ENCODE data around the gene DHX9.
A peak's percentile ranks its signal among the peaks of the same experiment; 100 is the strongest.

The DHX9 gene

GRCh38 chr1:182839209-182840066 is at the start of gene DHX9:
DHX9 (plus strand) TSS chr1:182839347; CDS start chr1:182842567, 3,220 bp downstream.
- peak; percentile 91 for DNase-seq

DNA sequence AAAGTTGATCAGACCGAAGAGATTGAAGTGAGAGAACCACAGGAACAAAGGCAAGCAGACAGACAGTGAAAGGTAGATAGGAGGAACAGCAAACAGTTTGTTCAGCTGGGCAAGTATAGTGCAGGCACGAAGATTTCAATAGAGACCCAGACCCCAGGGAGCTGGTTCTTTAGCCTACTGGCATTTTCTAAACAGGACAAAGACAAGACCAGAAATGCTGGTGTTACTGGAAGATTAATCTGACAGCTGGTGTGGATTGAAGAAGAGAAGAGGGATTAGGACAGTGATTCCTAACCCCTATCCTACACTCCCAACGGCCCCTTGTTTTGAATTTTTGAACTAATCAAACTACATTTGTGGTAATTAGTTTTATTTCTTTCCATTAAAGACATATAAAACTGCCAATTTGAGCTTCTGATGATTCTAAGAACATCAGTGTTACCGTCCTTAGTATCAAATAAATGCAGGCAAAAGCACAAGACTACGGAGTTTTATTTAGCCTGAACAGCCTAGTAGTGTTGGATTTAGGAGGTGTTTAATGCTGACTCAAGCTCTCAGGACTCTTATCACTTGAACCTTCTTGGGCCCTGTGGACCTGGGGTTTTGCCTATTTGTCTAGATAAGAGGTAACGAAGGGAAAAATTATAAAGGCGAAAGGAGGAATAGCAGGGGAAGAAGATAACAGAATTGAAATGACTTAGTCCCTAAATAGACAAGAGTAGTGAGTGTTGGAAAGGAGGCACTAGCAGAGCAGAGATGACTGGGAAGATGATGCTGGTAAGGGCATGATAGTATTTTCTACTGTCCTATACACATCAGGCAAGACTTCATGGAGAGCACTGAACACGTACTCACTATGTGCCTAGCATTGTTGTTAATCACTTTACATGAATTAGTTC is 47.6 kb upstream of the DHX9 start:
- DNase-seq: no peak

DNA sequence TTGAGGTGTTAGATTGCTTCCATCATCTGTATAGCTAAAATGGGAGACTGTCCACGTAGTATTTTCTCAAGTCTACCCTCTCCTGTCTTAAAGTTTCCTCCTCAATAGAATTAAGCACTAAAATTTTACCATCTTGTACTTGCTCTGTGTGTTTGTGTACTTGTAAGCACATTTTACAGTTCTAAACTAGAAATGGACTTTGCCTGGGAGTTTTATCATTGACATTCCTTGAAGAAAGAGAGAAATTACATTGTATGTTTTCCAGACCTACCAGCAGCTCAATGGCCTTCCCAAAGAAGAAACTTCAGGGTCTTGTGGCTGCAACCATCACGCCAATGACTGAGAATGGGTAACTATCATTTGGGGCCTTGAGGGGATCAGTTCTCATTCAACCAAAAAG is 45.1 kb upstream of the DHX9 start:
- no peak for DNase-seq

- DNase-seq: no peak
Observed at GRCh38 chr1:182794676-182795201, 44.4 kb upstream of the DHX9 start.

- DNase-seq: peak; percentile 84
Observed at GRCh38 chr1:182795563-182796228, 43.5 kb upstream of the DHX9 start.

GRCh38 chr1:182802006-182802803 is 36.9 kb upstream of the DHX9 start:
- no peak for DNase-seq

DNA sequence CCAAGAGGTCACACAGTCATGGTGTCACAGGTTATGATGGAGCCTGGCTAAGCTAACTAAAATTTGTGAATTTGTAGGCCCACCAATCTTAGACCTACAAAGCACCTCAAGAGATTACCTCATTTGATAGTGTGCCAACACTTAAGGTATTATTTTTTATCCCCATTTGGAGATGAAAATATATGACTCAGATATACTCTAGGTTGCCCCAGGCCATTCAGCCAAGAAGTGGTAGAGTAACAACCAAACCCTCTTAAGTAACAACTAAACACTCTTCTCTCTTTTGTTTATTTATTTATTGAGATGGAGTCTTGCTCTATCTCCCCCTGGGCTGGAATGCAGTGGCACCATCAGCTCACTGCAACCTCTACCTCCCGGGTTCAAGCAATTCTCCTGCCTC is 35.3 kb upstream of the DHX9 start:
- no peak for DNase-seq

GRCh38 chr1:182806015-182806678 is 33.0 kb upstream of the DHX9 start:
- DNase-seq: no peak

DNA sequence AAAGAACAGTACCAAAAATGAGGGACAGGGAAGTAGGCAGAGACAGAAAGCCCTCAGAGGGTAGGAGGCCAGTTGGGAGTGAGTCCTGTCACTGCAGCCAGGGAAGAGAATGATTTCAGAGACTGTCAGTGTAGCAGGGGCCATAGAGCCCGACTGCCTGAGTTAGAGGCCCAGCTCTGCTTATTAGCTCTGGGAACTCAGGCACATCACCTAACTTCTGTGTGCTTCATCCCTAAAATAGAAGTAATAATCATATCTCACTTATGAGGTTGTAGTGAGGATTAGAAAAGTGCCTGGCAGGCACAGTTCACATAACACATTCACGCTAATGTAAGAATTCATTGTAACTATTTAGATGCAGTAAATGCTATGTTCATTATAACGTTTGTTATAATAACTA is 31.2 kb upstream of the DHX9 start:
- DNase-seq: no peak

- DNase-seq: no peak
Observed at GRCh38 chr1:182809414-182809957, 29.7 kb upstream of the DHX9 start.

DNA sequence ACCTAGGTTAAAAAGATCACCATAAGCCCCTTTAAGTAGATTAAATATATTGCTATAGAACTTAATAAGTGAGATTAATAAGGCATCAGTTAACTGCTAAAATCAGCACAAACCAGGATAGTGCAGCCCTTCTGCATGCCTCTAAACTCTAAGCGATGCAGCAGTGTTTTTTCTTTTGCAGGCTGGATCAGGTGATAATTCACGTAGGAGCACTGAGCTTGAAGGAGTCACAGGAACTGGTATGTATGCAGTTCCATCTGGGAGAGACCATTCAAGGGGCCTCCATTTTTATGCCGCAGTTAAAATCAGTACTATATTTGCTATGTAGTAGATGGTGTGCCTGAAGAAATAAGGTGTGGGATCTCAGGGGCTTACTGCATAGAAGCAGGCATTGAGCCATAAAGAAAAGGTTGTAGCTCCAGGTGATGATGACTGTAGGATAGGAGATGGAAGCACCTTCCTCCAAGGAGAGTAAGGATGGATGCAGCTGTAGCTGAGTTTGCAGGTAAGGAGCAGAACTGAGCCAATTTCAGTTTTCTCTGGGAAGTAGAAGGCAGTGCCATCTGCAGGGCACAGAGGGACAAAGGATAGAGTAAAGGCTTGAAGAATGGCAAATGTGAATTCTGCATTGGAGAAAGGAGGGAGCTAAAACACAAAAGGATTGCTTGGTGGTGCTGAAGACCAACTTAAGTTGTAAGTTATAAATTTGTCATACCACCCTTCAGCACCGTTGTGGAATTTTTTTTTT is 27.0 kb upstream of the DHX9 start:
- no peak for DNase-seq

DNA sequence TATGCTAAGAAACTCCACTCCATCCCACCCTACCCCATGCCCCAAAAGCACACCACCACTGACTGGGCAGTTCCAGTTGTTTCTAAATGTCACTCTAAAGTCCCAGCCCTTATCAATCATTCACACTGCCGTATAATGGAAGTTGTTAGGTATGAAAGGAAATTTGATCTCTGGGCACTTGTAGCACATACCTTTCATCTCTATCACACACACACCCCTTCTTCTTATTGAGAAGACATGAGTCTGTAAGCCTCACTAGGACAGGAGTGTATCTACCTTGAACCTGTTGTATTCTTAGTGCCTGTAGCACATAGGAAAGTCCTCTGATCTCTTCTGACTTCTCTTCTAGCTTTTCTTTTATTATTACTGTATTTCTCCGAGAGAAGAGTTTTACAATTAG is 22.3 kb upstream of the DHX9 start:
- DNase-seq: no peak

DNA sequence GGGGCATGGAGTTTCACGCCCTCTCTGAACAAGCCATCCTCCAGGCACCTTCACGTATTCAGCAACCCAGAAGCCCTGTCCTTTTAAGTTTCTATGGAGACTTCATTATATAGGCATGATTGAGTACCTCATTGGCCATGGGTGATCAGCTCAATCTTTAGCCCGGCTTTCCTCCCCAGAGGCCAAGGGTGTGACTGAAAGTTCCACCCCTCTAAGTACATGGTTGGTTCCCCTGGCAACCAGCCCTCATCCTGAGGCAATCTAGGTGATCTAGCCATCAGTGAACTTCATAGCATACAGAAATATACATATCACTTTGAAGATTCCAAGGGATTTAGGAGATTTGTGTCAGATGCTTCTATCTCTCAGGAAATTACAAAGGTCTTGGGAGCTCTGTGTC is 21.3 kb upstream of the DHX9 start:
- DNase-seq: no peak

DNA sequence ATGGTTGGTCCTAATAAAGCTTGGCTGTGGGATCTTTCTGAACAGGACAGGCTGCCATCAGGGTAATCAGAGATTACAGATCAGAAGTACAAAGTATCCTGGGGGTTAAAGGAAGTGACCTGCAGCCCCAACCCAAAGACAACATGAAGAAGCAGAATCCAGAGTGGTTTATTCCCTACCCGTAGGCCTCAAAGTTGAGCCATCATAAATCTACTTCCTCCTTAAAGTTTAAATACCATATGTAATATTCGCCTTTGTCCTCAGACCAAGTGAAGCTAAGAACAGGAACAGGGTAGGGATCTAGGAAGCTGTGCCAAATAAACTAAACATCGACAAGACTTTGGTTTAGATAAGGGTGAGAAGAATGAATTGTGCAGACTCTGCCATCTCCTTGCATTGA is 15.9 kb upstream of the DHX9 start:
- no peak for DNase-seq

DNA sequence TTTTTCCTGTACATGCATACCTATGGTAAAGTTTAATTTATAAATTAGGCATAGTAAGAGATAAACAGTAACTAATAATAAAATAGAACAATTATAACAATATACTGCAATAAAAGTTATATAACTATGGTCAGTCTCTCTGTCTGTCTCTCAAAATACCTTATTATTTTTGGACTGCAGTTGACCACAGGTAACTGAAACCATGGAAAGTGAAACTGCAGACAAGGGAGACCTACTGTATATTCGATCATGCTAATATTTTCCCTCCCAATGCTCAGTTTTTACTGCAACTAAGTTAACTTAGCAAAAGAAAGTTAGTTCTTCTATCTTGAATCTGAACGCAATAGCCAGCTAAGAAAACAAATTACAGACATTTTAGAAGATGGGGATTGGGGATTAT is 12.3 kb upstream of the DHX9 start:
- no peak for DNase-seq

DNA sequence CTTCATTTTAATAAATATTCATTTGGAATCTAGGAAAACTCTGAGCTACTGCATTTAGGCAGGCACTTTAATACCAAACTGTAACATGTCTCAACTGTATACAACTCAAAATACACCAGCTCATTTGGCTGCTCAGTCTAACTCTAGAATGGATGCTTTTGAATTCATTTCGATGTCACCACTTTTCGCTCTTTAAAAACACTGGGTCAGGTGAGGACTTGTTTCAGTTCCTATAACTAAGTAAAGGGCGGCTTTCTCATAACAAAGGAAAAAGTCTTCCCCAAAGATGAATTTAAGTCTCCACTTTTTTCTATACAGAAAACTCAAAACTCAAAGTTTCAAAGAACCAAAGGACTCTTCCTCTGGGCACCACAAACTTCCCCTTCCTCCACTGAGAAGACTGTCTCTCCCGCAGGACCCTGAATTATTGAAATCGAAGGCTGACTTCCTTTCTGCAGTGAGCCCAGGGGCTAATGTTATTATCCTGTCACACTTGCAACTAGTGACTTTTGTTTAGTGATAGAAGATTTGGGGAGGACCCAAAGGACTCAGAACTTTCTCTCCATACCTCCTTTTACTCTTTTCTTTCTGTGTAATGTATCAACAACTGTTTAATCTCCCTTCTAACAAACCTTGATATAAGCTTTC is 9.7 kb upstream of the DHX9 start:
- no peak for DNase-seq

DNA sequence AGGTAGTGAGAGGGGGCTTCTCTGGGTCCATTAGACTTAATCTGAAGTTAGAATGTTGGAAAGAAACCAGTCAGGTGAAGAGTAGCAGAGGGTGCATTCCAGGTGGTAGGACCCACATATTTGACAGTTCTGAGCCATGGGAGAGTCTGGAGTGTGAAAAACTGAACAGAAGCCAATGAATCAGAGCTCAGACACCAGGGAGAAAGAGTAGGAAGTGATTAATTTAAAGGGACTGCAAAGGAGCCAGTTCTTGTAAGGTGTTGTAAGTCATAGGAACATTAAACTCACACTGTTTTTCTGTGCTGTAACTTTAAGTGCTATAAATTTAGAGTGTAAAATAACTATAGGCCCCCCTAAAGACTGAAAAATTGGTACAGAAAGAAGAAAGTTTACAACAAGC is 5.9 kb upstream of the DHX9 start:
- no peak for DNase-seq

DNA sequence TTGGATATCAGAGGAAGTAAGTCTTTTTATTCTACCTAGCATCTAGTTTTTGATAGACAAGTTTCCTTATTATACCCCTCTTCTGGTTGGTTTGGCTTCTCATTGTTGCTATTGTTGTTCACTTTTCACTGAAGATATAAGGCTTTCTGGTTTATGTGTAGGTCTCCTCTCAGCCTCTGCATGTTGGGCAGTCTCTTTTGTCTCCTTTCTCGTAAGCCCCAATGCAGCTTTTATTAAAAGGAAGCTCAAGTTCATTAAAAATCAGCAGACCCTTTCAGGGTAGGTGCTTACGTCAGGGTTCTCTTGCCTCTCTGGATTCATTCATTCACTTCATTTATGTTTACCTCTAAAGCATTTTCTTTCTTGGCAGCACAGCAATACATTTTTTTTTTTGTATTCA is 4.8 kb upstream of the DHX9 start:
- DNase-seq: no peak

- no peak for DNase-seq
Observed at GRCh38 chr1:182835806-182836205, 3.3 kb upstream of the DHX9 start.

DNA sequence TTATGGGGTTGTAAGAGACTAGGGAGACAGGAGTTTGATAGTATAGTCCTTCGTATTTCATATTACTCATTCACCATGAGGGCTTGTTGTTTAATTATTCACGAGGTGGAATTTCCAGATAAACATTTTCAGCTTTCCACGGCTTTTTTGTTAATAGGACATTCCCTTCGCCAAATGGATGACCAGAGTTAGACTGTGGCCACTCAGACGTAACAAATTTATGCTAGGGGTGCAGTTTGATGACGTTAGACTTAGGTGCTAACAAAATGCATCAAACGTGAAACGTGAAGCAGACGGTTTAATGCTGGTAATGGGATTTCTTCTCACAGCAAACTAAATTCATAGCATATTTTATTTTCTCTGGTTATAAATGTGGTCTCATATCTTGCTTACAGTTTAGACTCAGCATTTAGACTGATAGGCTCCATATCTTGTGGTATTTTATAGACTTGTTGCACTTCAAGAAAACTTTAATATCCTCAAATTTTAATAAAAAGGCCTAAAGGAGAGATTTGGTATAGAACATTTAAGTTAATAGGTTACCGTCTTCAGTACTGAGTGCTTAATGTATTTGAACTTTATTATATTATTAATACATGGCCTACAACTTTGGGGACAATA is 2.3 kb downstream of the DHX9 start:
- DNase-seq: no peak
